BLaER1 treated with 17β-estradiol and CSF1 and Interleukin-3, amounts not matched to agents 10 nM and 100 nM (cell line): ENCODE data around the gene ALPP.
"Not testable (repeated sequence)": the region's sequence is repeated elsewhere in the genome, so short reads cannot be mapped to it uniquely, and the experiment has no call there.

ENCODE experiments used
- H3K27ac ChIP-seq, 11 experiments: shearing (Covaris generic); formaldehyde crosslinking; 2 replicates each; pipeline ENCODE4 v1.8.1; 2022
- H3K27me3 ChIP-seq, 11 experiments: shearing (Covaris generic); formaldehyde crosslinking; 2 replicates each; pipeline ENCODE4 v1.8.1; 2022
- H3K36me3 ChIP-seq, 11 experiments: shearing (Covaris generic); formaldehyde crosslinking; 2 replicates each; pipeline ENCODE4 v1.8.1; 2022
- H3K4me1 ChIP-seq, 10 experiments: shearing (Covaris generic); formaldehyde crosslinking; 2 replicates each; pipeline ENCODE4 v1.8.1; 2022
- H3K4me2 ChIP-seq, 11 experiments: shearing (Covaris generic); formaldehyde crosslinking; 2 replicates each; pipeline ENCODE4 v1.8.1; 2022
- H3K4me3 ChIP-seq, 10 experiments: shearing (Covaris generic); formaldehyde crosslinking; 2 replicates each; pipeline ENCODE4 v1.8.1; 2022
- H3K9ac ChIP-seq, 11 experiments: shearing (Covaris generic); formaldehyde crosslinking; 2 replicates each; pipeline ENCODE4 v1.8.1; 2022
- H3K9me3 ChIP-seq, 11 experiments: shearing (Covaris generic); formaldehyde crosslinking; replicated peaks in 1 of 11; 2 replicates each; pipeline ENCODE4 v1.8.1; 2022
- H4K20me1 ChIP-seq, 11 experiments: shearing (Covaris generic); formaldehyde crosslinking; 2 replicates each; pipeline ENCODE4 v1.8.1; 2022
- Cebpa-rat ChIP-seq, 11 experiments: shearing (Covaris generic); IDR thresholded peaks; 2 replicates each; pipeline ENCODE4 v1.8.1; 2022

The ALPP gene

GRCh38 chr2:232335206-232335858 lies 43.2 kb upstream of the ALPP start:
- not testable (repeated sequence) for H3K9me3 ChIP-seq, H3K4me2 ChIP-seq, H3K9ac ChIP-seq, H3K27ac ChIP-seq, H3K4me3 ChIP-seq, H3K27me3 ChIP-seq
- Histone ChIP-seq H4K20me1 (peaks cover 0 to 25% (median 0%) of the 10 kb centered on the region in 11 experiments; a peak in 3 of 22 replicates), H3K4me1 (peaks cover 0 to 31% (median 15%) of the 10 kb centered on the region in 10 experiments; a peak in 12 of 20 replicates), H3K36me3 (peaks cover 0 to 23% (median 9%) of the 10 kb centered on the region in 11 experiments; a peak in 8 of 22 replicates)

- H3K4me1 ChIP-seq: peaks cover 0 to 31% (median 15%) of the 10 kb centered on the region in 10 experiments; a peak in 12 of 20 replicates
- peaks cover 0 to 28% (median 9%) of the 10 kb centered on the region in 11 experiments; a peak in 7 of 22 replicates for H3K36me3 ChIP-seq
- peaks cover 0 to 25% (median 0%) of the 10 kb centered on the region in 11 experiments; a peak in 3 of 22 replicates for H4K20me1 ChIP-seq
- H3K27ac ChIP-seq: no peak overlapping the region; a peak in 1 of 22 replicates
- H3K4me3 ChIP-seq: no peak overlapping the region
- H3K9me3 ChIP-seq: no peaks in the 10 kb centered on the region
- no peaks in the 10 kb centered on the region for H3K27me3 ChIP-seq
- H3K9ac ChIP-seq: peak overlapping the region in 3 of 11 experiments; percentile 10 to 60 (median 26); a peak in 3 of 22 replicates
- peak overlapping the region in 1 of 11 experiments; percentile 30; a peak in 3 of 22 replicates for H3K4me2 ChIP-seq
- no peak for TF ChIP-seq Cebpa-rat (IDR thresholded peaks at IDR 0.05)
Measured at GRCh38 chr2:232335859-232336215, 42.7 kb upstream of the ALPP start.

GRCh38 chr2:232336241-232336736 lies 42.3 kb upstream of the ALPP start:
- Histone ChIP-seq H4K20me1 (peaks cover 0 to 25% (median 0%) of the 10 kb centered on the region in 11 experiments; a peak in 3 of 22 replicates), H3K9me3 (no peaks in the 10 kb centered on the region), H3K4me1 (peaks cover 0 to 27% (median 15%) of the 10 kb centered on the region in 10 experiments; a peak in 12 of 20 replicates), H3K36me3 (peaks cover 0 to 28% (median 9%) of the 10 kb centered on the region in 11 experiments; a peak in 7 of 22 replicates), H3K27me3 (no peaks in the 10 kb centered on the region), H3K4me2 (peak overlapping the region in 5 of 11 experiments; percentile 24 to 42 (median 34); a peak in 5 of 22 replicates), H3K9ac (peak overlapping the region in 5 of 11 experiments; percentile 10 to 60 (median 26); a peak in 6 of 22 replicates), H3K27ac (peak overlapping the region in 3 of 11 experiments; percentile 4 to 34 (median 8); a peak in 2 of 22 replicates), H3K4me3 (no peak overlapping the region)
- no peak for TF ChIP-seq Cebpa-rat (IDR thresholded peaks at IDR 0.05)

- peak overlapping the region in 3 of 11 experiments; percentile 4 to 34 (median 8); a peak in 3 of 22 replicates for H3K27ac ChIP-seq
- H3K9ac ChIP-seq: peak overlapping the region in 5 of 11 experiments; percentile 10 to 60 (median 22); a peak in 6 of 22 replicates
- no peaks in the 10 kb centered on the region for H3K9me3 ChIP-seq
- TF ChIP-seq Cebpa-rat (IDR thresholded peaks at IDR 0.05): no peak
- H3K4me2 ChIP-seq: peak overlapping the region in 5 of 11 experiments; percentile 24 to 42 (median 34); a peak in 5 of 22 replicates
- H3K4me1 ChIP-seq: peaks cover 0 to 26% (median 15%) of the 10 kb centered on the region in 10 experiments; a peak in 12 of 20 replicates
- peaks cover 0 to 28% (median 9%) of the 10 kb centered on the region in 11 experiments; a peak in 7 of 22 replicates for H3K36me3 ChIP-seq
- H3K27me3 ChIP-seq: no peaks in the 10 kb centered on the region
- H4K20me1 ChIP-seq: peaks cover 0 to 25% (median 0%) of the 10 kb centered on the region in 11 experiments; a peak in 4 of 22 replicates
- no peak overlapping the region for H3K4me3 ChIP-seq
Measured at GRCh38 chr2:232336981-232337720, 41.4 kb upstream of the ALPP start.

- H3K27ac ChIP-seq, H3K9ac ChIP-seq, H3K27me3 ChIP-seq, H3K4me2 ChIP-seq, H3K4me3 ChIP-seq, H3K9me3 ChIP-seq: not testable (repeated sequence)
- H3K36me3 ChIP-seq: peaks cover 0 to 28% (median 9%) of the 10 kb centered on the region in 11 experiments; a peak in 7 of 22 replicates
- H3K4me1 ChIP-seq: peaks cover 0 to 18% (median 12%) of the 10 kb centered on the region in 10 experiments; a peak in 12 of 20 replicates
- H4K20me1 ChIP-seq: peaks cover 0 to 27% (median 0%) of the 10 kb centered on the region in 11 experiments; a peak in 4 of 22 replicates
Measured at GRCh38 chr2:232338094-232338758, 40.3 kb upstream of the ALPP start.

GRCh38 chr2:232338759-232339106 lies 39.8 kb upstream of the ALPP start:
- Histone ChIP-seq H3K36me3 (peaks cover 0 to 28% (median 9%) of the 10 kb centered on the region in 11 experiments; a peak in 7 of 22 replicates), H3K9me3 (no peaks in the 10 kb centered on the region)
- no peak for TF ChIP-seq Cebpa-rat (IDR thresholded peaks at IDR 0.05)

GRCh38 chr2:232339121-232340081 lies 39.1 kb upstream of the ALPP start:
- Histone ChIP-seq H3K4me1 (peaks cover 0 to 18% (median 12%) of the 10 kb centered on the region in 10 experiments; a peak in 12 of 20 replicates), H3K9ac (no peak overlapping the region; a peak in 1 of 22 replicates)

More at GRCh38 chr2:232338759-232339106, 39.8 kb upstream of the ALPP start:
- Histone ChIP-seq H3K9ac (no peak overlapping the region), H3K27me3 (no peaks in the 10 kb centered on the region), H3K4me2 (no peak overlapping the region), H3K4me3 (no peak overlapping the region), H3K27ac (no peak overlapping the region), H4K20me1 (peaks cover 0 to 28% (median 0%) of the 10 kb centered on the region in 11 experiments; a peak in 4 of 22 replicates), H3K4me1 (peaks cover 0 to 18% (median 12%) of the 10 kb centered on the region in 10 experiments; a peak in 12 of 20 replicates)

More at GRCh38 chr2:232339121-232340081, 39.1 kb upstream of the ALPP start:
- peaks cover 0 to 21% (median 0%) of the 10 kb centered on the region in 11 experiments; a peak in 3 of 22 replicates for H4K20me1 ChIP-seq
- no peak overlapping the region for H3K4me3 ChIP-seq
- TF ChIP-seq Cebpa-rat (IDR thresholded peaks at IDR 0.05): no peak
- no peak overlapping the region for H3K4me2 ChIP-seq
- H3K27ac ChIP-seq: no peak overlapping the region
- H3K27me3 ChIP-seq: no peaks in the 10 kb centered on the region
- peaks cover 0 to 28% (median 7%) of the 10 kb centered on the region in 11 experiments; a peak in 6 of 22 replicates for H3K36me3 ChIP-seq
- H3K9me3 ChIP-seq: no peaks in the 10 kb centered on the region
